ENCODE results near the gene FHL5.

GRCh38 chr6:96610019-96610418 is 47.1 kb downstream of the FHL5 start:
- no peak for TF ChIP-seq EZH2 (IDR thresholded peaks at IDR 0.05; ENCODE audit: borderline replicate concordance, insufficient read depth, low read depth, low read length, poor library complexity, severe bottlenecking)
- TF ChIP-seq CTCF (IDR thresholded peaks at IDR 0.05) = no peak

Data from B cell (primary cell).